ENCODE results near the gene OBSCN. TPM values are rescaled to one million over a fixed set of nuclear protein-coding genes. Genes with fewer than 3 reads are reported as not detected.

OBSCN gene
- total RNA-seq, 1 experiment from 2014 or later: 29.1 TPM

- no peaks in the 10 kb centered on the region for H3F3A ChIP-seq (ENCODE audit: low read length, unreplicated experiment)
- BruUV-seq (replicated peaks): no TSS peak
- no peak for DNase-seq
- no peaks in the 10 kb centered on the region for H3K79me2 ChIP-seq (ENCODE audit: low read length)
- H3K9me2 ChIP-seq (replicated peaks; ENCODE audit: low read length): no peaks in the 10 kb centered on the region
- no peak for ATAC-seq
- H3K36me3 ChIP-seq (ENCODE audit: low read depth, low read length): peaks cover 3% of the 10 kb centered on the region; the same call in 1 of the 2 replicates
- H2AFZ ChIP-seq (ENCODE audit: low read length): no peak overlapping the region
- H3K4me3 ChIP-seq (ENCODE audit: low read length): no peak overlapping the region
- TF ChIP-seq EZH2phosphoT487 (IDR thresholded peaks at IDR 0.05; ENCODE audit: borderline replicate concordance, low read length): no peak
- no peak for TF ChIP-seq EZH2 (IDR thresholded peaks at IDR 0.05; ENCODE audit: low read length, unreplicated experiment)
- TF ChIP-seq CTCF (conservative IDR thresholded peaks at IDR 0.05; ENCODE audit: low read depth, low read length): no peak
- H3K27ac ChIP-seq (ENCODE audit: low read length): no peak overlapping the region
- no peak overlapping the region for H3K4me2 ChIP-seq (ENCODE audit: low read length)
- intact Hi-C loops (cut with micrococcal nuclease): no loop called here
- no peaks in the 10 kb centered on the region for H4K20me1 ChIP-seq (ENCODE audit: low read length)
- CTCF ChIA-PET: no interaction called here
- H3K4me1 ChIP-seq (ENCODE audit: insufficient read depth, low read length): peaks cover 4% of the 10 kb centered on the region; the same call in 1 of the 2 replicates
- no peaks in the 10 kb centered on the region for H3K27me3 ChIP-seq (ENCODE audit: low read length)
- POLR2A ChIA-PET (ENCODE audit: unreplicated experiment): no interaction called here
- no peaks in the 10 kb centered on the region for H3K9me3 ChIP-seq (ENCODE audit: low read length)
- no peak overlapping the region for H3K9ac ChIP-seq (ENCODE audit: low read length)
These were observed 69.2 kb downstream of the OBSCN start for GRCh38 chr1:228276901-228277490.

DNA sequence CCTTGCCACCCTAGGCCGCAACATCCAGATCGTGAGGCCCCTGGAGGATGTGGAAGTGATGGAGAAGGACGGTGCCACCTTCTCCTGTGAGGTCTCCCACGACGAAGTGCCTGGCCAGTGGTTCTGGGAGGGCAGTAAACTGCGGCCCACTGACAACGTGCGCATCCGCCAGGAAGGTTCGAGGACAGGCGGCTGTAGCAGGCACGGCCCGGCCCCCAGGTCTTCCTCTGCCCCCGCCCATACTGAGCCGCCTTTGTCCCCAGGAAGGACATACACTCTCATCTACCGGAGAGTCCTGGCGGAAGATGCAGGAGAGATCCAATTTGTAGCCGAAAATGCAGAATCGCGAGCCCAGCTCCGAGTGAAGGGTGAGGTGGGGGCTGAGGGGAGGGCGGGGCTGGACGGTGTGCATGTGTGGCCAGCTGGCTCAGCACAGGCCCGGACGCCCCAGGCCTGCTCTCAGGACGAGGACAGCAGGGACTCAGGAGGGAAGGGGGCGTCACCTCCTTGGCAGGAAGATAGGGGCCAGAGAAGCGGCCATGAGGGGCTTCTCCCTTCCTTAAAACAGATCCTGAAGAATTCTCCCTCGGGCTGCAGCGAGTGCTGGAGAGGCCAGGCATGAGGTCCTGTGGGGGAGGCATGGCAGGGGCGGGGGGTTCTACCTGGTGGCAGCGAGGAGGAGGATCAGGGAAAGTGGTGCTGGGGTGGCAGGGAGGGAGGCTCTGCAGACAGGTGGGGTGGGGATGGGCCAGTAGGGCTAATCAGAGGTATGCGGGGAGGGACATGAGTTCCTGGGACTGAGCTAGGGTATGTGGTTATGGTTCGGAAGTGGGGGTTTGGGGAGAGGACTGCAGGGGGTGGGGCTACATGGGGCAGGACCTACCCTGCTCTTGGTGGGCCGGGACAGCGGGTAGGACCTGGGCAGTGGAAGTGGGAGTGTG, 69.9 kb downstream of the OBSCN start:
- Histone ChIP-seq H2AFZ (ENCODE audit: low read length) (no peak overlapping the region), H3K27ac (ENCODE audit: low read length) (no peak overlapping the region), H3K9me3 (ENCODE audit: low read length) (no peaks in the 10 kb centered on the region), H3K4me1 (ENCODE audit: insufficient read depth, low read length) (peaks cover 4% of the 10 kb centered on the region; the same call in 1 of the 2 replicates), H3K27me3 (ENCODE audit: low read length) (no peaks in the 10 kb centered on the region), H3K9ac (ENCODE audit: low read length) (no peak overlapping the region), H4K20me1 (ENCODE audit: low read length) (no peaks in the 10 kb centered on the region), H3F3A (ENCODE audit: low read length, unreplicated experiment) (no peaks in the 10 kb centered on the region), H3K36me3 (ENCODE audit: low read depth, low read length) (peaks cover 3% of the 10 kb centered on the region; the same call in 1 of the 2 replicates), H3K9me2 (replicated peaks; ENCODE audit: low read length) (no peaks in the 10 kb centered on the region), H3K4me3 (ENCODE audit: low read length) (no peak overlapping the region), H3K79me2 (ENCODE audit: low read length) (no peaks in the 10 kb centered on the region), H3K4me2 (ENCODE audit: low read length) (no peak overlapping the region)
- POLR2A ChIA-PET (ENCODE audit: unreplicated experiment): no interaction called here
- TF ChIP-seq CTCF (conservative IDR thresholded peaks at IDR 0.05; ENCODE audit: low read depth, low read length) (no peak), EZH2phosphoT487 (IDR thresholded peaks at IDR 0.05; ENCODE audit: borderline replicate concordance, low read length) (no peak), EZH2 (IDR thresholded peaks at IDR 0.05; ENCODE audit: low read length, unreplicated experiment) (no peak)
- CTCF ChIA-PET: no interaction called here
- DNase-seq (no peak), ATAC-seq (no peak)
- intact Hi-C loops (cut with micrococcal nuclease): no loop called here
- no TSS peak for BruUV-seq (replicated peaks)

Measured in PC-3 (cell line).